Muscle layer of duodenum (tissue), 2 donors: ENCODE data around the gene ENOSF1.
"Not testable (repeated sequence)": the region's sequence is repeated elsewhere in the genome, so short reads cannot be mapped to it uniquely, and the experiment has no call there.

Source experiments
- H3K27ac ChIP-seq: one replicate; pipeline ENCODE4 v1.7.0; 2013; ENCODE audit warnings: mild to moderate bottlenecking, low read length
- H3K27me3 ChIP-seq: one replicate; pipeline ENCODE4 v1.7.0; 2013; ENCODE audit warnings: low read depth, mild to moderate bottlenecking, control low read depth, low read length
- H3K36me3 ChIP-seq, 2 donors: one replicate each; pipeline ENCODE4 v1.7.0; 2013; ENCODE audit warnings: low read length in 2 of 2, control low read depth in 1 of 2, mild to moderate bottlenecking in 1 of 2; ENCODE audit not compliant: insufficient read depth in 2 of 2, control insufficient read depth in 1 of 2
- H3K4me1 ChIP-seq, 2 donors: one replicate each; pipeline ENCODE4 v1.7.0; 2013; ENCODE audit warnings: low read length in 2 of 2, mild to moderate bottlenecking in 2 of 2, control low read depth in 1 of 2, moderate library complexity in 1 of 2; ENCODE audit not compliant: insufficient read depth in 2 of 2, control insufficient read depth in 1 of 2
- H3K4me3 ChIP-seq, 2 donors: one replicate each; pipeline ENCODE4 v1.7.0; 2013; ENCODE audit warnings: low read length in 2 of 2, low read depth in 1 of 2, mild to moderate bottlenecking in 1 of 2
- H3K9me3 ChIP-seq, 2 donors: one replicate each; pipeline ENCODE4 v1.7.0; 2013; ENCODE audit warnings: low read length in 2 of 2, control low read depth in 1 of 2, mild to moderate bottlenecking in 1 of 2; ENCODE audit not compliant: control insufficient read depth in 1 of 2
- donor health status: healthy.

The ENOSF1 gene

GRCh38 chr18:703213-703967, 9.0 kb downstream of the ENOSF1 start:
- Histone ChIP-seq H3K27ac (peak overlapping the region; percentile 86), H3K9me3 (no peaks in the 10 kb centered on the region), H3K4me1 (peaks cover 0 to 6% of the 10 kb centered on the region in 2 donors), H3K27me3 (no peaks in the 10 kb centered on the region), H3K4me3 (no peak overlapping the region), H3K36me3 (peaks cover 8 to 12% of the 10 kb centered on the region in 2 donors)

- Histone ChIP-seq H3K9me3 (no peaks in the 10 kb centered on the region), H3K27ac (no peak overlapping the region), H3K27me3 (no peaks in the 10 kb centered on the region), H3K4me3 (no peak overlapping the region), H3K36me3 (peaks cover 7 to 10% of the 10 kb centered on the region in 2 donors), H3K4me1 (peaks cover 0 to 8% of the 10 kb centered on the region in 2 donors)
Measured at GRCh38 chr18:697800-698199, 14.6 kb downstream of the ENOSF1 start.

- H3K9me3 ChIP-seq, result no peaks in the 10 kb centered on the region
Measured at GRCh38 chr18:697012-697411, 15.4 kb downstream of the ENOSF1 start.

GRCh38 chr18:693466-694187, 18.8 kb downstream of the ENOSF1 start:
- Histone ChIP-seq H3K27ac (no peak overlapping the region), H3K27me3 (no peaks in the 10 kb centered on the region), H3K4me3 (no peak overlapping the region), H3K9me3 (no peaks in the 10 kb centered on the region), H3K36me3 (peaks cover 11 to 19% of the 10 kb centered on the region in 2 donors), H3K4me1 (peaks cover 0 to 7% of the 10 kb centered on the region in 2 donors)

More at GRCh38 chr18:697012-697411, 15.4 kb downstream of the ENOSF1 start:
- peaks cover 11 to 14% of the 10 kb centered on the region in 2 donors for H3K36me3 ChIP-seq
- no peaks in the 10 kb centered on the region for H3K27me3 ChIP-seq
- peaks cover 0 to 7% of the 10 kb centered on the region in 2 donors for H3K4me1 ChIP-seq
- no peak overlapping the region for H3K27ac ChIP-seq
- no peak overlapping the region for H3K4me3 ChIP-seq

DNA sequence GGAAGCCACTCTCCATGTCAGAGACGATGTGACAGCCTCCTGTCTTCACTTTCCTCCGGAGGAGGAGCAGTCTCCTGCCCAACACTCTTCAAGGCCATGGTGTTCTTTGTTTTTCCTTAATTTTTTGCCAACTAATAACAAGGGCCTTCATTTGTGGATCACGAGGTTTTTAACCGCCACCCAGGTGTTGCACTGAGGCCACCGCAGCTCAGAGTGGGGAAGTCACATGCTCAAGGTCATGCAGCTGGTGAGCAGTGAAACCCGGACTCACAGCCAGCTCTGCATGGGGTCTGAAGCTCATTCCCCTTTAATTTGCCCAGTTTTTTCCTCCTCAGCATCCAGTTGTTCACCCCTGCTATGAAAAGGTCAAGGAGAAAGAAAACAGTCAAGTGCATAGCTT, 19.6 kb downstream of the ENOSF1 start:
- Histone ChIP-seq H3K4me1 (peaks cover 0 to 7% of the 10 kb centered on the region in 2 donors), H3K27ac (no peak overlapping the region), H3K9me3 (no peaks in the 10 kb centered on the region), H3K27me3 (no peaks in the 10 kb centered on the region), H3K36me3 (peaks cover 11 to 17% of the 10 kb centered on the region in 2 donors), H3K4me3 (no peak overlapping the region)

- Histone ChIP-seq H3K27ac (no peak overlapping the region), H3K4me1 (peaks cover 0 to 2% of the 10 kb centered on the region in 2 donors), H3K4me3 (no peak overlapping the region), H3K9me3 (no peaks in the 10 kb centered on the region), H3K27me3 (no peaks in the 10 kb centered on the region), H3K36me3 (peaks cover 19 to 27% of the 10 kb centered on the region in 2 donors)
Measured at GRCh38 chr18:688323-688722, 24.1 kb downstream of the ENOSF1 start.

DNA sequence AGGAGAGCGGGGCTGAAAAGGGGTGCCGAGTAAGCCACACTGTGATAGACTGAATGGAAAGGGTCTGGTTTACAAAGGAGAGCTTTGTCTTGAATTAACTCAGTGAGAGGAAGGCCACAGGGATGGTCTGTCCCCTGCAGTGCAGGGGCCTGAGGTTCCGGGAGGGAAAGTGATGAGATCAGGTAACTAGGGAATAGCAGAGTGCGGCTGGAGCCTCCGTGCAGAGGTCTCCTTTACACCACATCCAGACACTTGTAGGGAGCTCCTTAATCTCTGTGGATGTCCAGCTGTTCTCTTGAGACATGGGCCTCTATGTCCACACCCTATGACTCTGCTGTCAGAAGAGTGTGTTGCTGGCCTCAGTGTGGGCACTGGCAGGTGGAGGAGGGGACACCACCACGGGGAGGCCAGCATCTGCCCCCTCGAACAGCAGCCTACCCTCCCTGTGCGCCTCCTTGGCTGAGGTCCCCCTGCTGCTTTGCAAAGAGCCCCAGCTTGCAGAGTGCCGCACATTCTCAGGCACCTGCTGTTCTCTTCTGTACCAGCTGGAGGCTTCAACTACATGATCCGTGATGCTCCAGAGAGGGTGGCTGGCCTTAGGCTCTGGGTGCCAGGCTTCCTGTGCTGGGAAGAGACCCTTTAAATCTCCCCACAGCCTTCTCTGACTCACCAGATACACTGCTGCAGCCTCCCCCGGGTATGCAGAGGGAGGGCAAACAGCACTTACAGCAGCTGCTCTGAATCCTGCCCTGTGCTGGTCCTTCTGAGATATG, 25.9 kb downstream of the ENOSF1 start:
- H3K27me3 ChIP-seq, result no peaks in the 10 kb centered on the region
- no peak overlapping the region for H3K4me3 ChIP-seq
- H3K4me1 ChIP-seq, result no peaks in the 10 kb centered on the region
- H3K27ac ChIP-seq, result no peak overlapping the region
- H3K9me3 ChIP-seq, result no peaks in the 10 kb centered on the region
- H3K36me3 ChIP-seq, result peaks cover 23 to 27% of the 10 kb centered on the region in 2 donors

GRCh38 chr18:685438-685837, 27.0 kb downstream of the ENOSF1 start:
- H3K4me3 ChIP-seq, result no peak overlapping the region
- H3K27me3 ChIP-seq, result no peaks in the 10 kb centered on the region
- no peaks in the 10 kb centered on the region for H3K4me1 ChIP-seq
- peaks cover 29 to 30% of the 10 kb centered on the region in 2 donors for H3K36me3 ChIP-seq
- H3K27ac ChIP-seq, result no peak overlapping the region
- H3K9me3 ChIP-seq, result no peaks in the 10 kb centered on the region

- H3K27ac ChIP-seq, result no peak overlapping the region
- H3K9me3 ChIP-seq, result no peaks in the 10 kb centered on the region
- H3K4me3 ChIP-seq, result no peak overlapping the region
- H3K36me3 ChIP-seq, result peaks cover 29 to 34% of the 10 kb centered on the region in 2 donors
- no peaks in the 10 kb centered on the region for H3K27me3 ChIP-seq
- peaks cover 0 to 4% of the 10 kb centered on the region in 2 donors for H3K4me1 ChIP-seq
Measured at GRCh38 chr18:683531-683930, 28.9 kb downstream of the ENOSF1 start.

DNA sequence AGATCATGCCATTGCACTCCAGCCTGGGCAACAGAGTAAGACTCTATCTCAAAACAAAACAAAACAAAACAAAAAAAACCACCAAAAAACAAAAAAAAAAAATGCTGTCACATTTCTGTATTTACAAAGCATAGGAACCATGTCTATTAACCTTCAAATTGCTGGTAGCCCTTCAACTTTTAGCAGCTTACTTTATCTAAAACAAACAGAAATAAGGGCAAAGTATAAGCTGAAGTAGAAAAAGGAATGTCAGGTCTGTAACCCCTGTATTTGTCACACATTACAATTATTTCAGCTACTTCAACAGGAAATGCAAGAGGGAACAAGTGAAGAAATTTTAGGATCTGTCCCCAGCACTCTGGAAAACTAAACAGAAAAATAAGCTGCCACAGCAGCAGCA, 29.6 kb downstream of the ENOSF1 start:
- Histone ChIP-seq H3K27me3 (no peaks in the 10 kb centered on the region), H3K4me3 (no peak overlapping the region), H3K36me3 (peaks cover 29 to 34% of the 10 kb centered on the region in 2 donors), H3K9me3 (no peaks in the 10 kb centered on the region), H3K4me1 (peaks cover 0 to 9% of the 10 kb centered on the region in 2 donors), H3K27ac (no peak overlapping the region)

GRCh38 chr18:682416-682815, 30.0 kb downstream of the ENOSF1 start:
- H3K27me3 ChIP-seq, H3K9me3 ChIP-seq, H3K4me3 ChIP-seq, H3K27ac ChIP-seq: not testable (repeated sequence)
- peaks cover 29 to 34% of the 10 kb centered on the region in 2 donors for H3K36me3 ChIP-seq
- peaks cover 0 to 14% of the 10 kb centered on the region in 2 donors for H3K4me1 ChIP-seq
